OCI-M1 (cell line): ENCODE measurements around the gene EXO5.
A peak's percentile ranks its signal among the peaks of the same experiment; 100 is the strongest.
"Not testable (repeated sequence)": the region's sequence is repeated elsewhere in the genome, so short reads cannot be mapped to it uniquely, and the experiment has no call there.

ENCODE experiments used
- DNase-seq: peaks from one replicate; lab custom pipeline; 2025; lab: John Stamatoyannopoulos, UW

EXO5 gene

GRCh38 chr1:40508375-40509341, at the start of gene EXO5:
EXO5 (plus strand) TSS chr1:40508767; CDS start chr1:40514545, 5,778 bp downstream.
- DNase-seq: peak; percentile 90

- DNase-seq: peak; percentile 33
These were observed 45.5 kb upstream of the EXO5 start for GRCh38 chr1:40462956-40463590.

- DNase-seq: no peak
These were observed 39.2 kb upstream of the EXO5 start for GRCh38 chr1:40469327-40469726.

GRCh38 chr1:40475268-40475667, 33.3 kb upstream of the EXO5 start:
- DNase-seq: no peak

GRCh38 chr1:40476924-40477677, 31.5 kb upstream of the EXO5 start, which contains the start of gene ZFP69:
ZFP69 (plus strand) TSS chr1:40477290; CDS start chr1:40479362, 2,072 bp downstream.
- DNase-seq: peak; percentile 85

GRCh38 chr1:40477678-40478053, 30.9 kb upstream of the EXO5 start:
- peak; percentile 71 for DNase-seq

GRCh38 chr1:40478276-40478675, 30.3 kb upstream of the EXO5 start:
- DNase-seq: no peak

- DNase-seq: no peak
These were observed 29.4 kb upstream of the EXO5 start for GRCh38 chr1:40479156-40479555.

GRCh38 chr1:40495315-40495903, 13.2 kb upstream of the EXO5 start:
- DNase-seq: peak; percentile 16

- not testable (repeated sequence) for DNase-seq
These were observed 5.9 kb upstream of the EXO5 start for GRCh38 chr1:40502651-40503050.

GRCh38 chr1:40507973-40508372, 594 bp upstream of the EXO5 start:
- DNase-seq: no peak

- DNase-seq: no peak
These were observed 10.9 kb downstream of the EXO5 start for GRCh38 chr1:40519517-40519916.

GRCh38 chr1:40530735-40531380, 22.3 kb downstream of the EXO5 start:
- DNase-seq: no peak

- peak; percentile 96 for DNase-seq
These were observed 23.0 kb downstream of the EXO5 start, which contains the start of gene ZNF684 for GRCh38 chr1:40531381-40532061. ZNF684 (plus strand) TSS chr1:40531637; CDS start chr1:40533167, 1,530 bp downstream.

GRCh38 chr1:40532062-40532389, 23.5 kb downstream of the EXO5 start:
- DNase-seq: no peak

- peak; percentile 86 for DNase-seq
These were observed 24.4 kb downstream of the EXO5 start for GRCh38 chr1:40532844-40533424.

- DNase-seq: no peak
These were observed 26.0 kb downstream of the EXO5 start for GRCh38 chr1:40534589-40534988.

- no peak for DNase-seq
These were observed 27.2 kb downstream of the EXO5 start for GRCh38 chr1:40535732-40536131.

- DNase-seq: no peak
These were observed 30.8 kb downstream of the EXO5 start for GRCh38 chr1:40539338-40539737.

- DNase-seq: no peak
These were observed 38.4 kb downstream of the EXO5 start for GRCh38 chr1:40546957-40547356.
